Osteocyte (in vitro differentiated cells): ENCODE measurements around the gene SMIM30. TPM values are rescaled to one million over a fixed set of nuclear protein-coding genes. Genes with fewer than 3 reads are reported as not detected.

Experiments
- DNase-seq: peaks from one replicate; pipeline ENCODE4 v3.0.0; 2021; ENCODE audit warnings: mixed read lengths; ENCODE audit not compliant: unreplicated experiment; ENCODE audit errors: extremely low spot score
- H3K27ac Mint-ChIP-seq: one replicate; pipeline ENCODE4 v1.8.0; 2021; ENCODE audit warnings: mild to moderate bottlenecking, mixed read lengths; ENCODE audit not compliant: unreplicated experiment
- H3K27me3 Mint-ChIP-seq: one replicate; pipeline ENCODE4 v1.8.0; 2021; ENCODE audit warnings: mixed read lengths; ENCODE audit not compliant: unreplicated experiment
- H3K36me3 Mint-ChIP-seq: one replicate; pipeline ENCODE4 v1.8.0; 2021; ENCODE audit warnings: mixed read lengths; ENCODE audit not compliant: unreplicated experiment
- H3K4me1 Mint-ChIP-seq: one replicate; pipeline ENCODE4 v1.8.0; 2021; ENCODE audit warnings: mixed read lengths; ENCODE audit not compliant: unreplicated experiment
- H3K4me3 Mint-ChIP-seq: one replicate; pipeline ENCODE4 v1.8.0; 2021; ENCODE audit warnings: mild to moderate bottlenecking, moderate library complexity, mixed read lengths; ENCODE audit not compliant: unreplicated experiment
- H3K9me3 Mint-ChIP-seq: one replicate; pipeline ENCODE4 v1.8.0; 2021; ENCODE audit warnings: mixed read lengths; ENCODE audit not compliant: unreplicated experiment
- CTCF ChIP-seq: fragments of 200-600 bp; sonication (generic); IDR thresholded peaks from 2 replicates; pipeline ENCODE4 v1.5.0; 2021; ENCODE audit warnings: antibody characterized with exemption, mild to moderate bottlenecking, moderate library complexity
- total RNA-seq: library from RNA; stranded (reverse); gene quantifications from 2 replicates; pipeline ENCODE4 v1.2.1, GENCODE V29; 2021

SMIM30 gene
- total RNA-seq, 1 donor from 2014 or later = 43.9 TPM

- no peaks in the 10 kb centered on the region for H3K4me1 Mint-ChIP-seq
- no peak overlapping the region for H3K27ac Mint-ChIP-seq
- peaks cover 4% of the 10 kb centered on the region for H3K27me3 Mint-ChIP-seq
- no peak overlapping the region for H3K4me3 Mint-ChIP-seq
- no peak for DNase-seq
- no peak for TF ChIP-seq CTCF
- peaks cover 5% of the 10 kb centered on the region for H3K36me3 Mint-ChIP-seq
- no peaks in the 10 kb centered on the region for H3K9me3 Mint-ChIP-seq
Measured at GRCh38 chr7:113109718-113110117, 8.6 kb downstream of the SMIM30 start.

GRCh38 chr7:113100121-113100603 lies 18.2 kb downstream of the SMIM30 start:
- Mint-ChIP-seq H3K27me3 (peaks cover 35% of the 10 kb centered on the region), H3K9me3 (no peaks in the 10 kb centered on the region), H3K27ac (no peak overlapping the region), H3K4me1 (no peaks in the 10 kb centered on the region), H3K36me3 (no peaks in the 10 kb centered on the region), H3K4me3 (no peak overlapping the region)
- DNase-seq = no peak
- no peak for TF ChIP-seq CTCF

DNA sequence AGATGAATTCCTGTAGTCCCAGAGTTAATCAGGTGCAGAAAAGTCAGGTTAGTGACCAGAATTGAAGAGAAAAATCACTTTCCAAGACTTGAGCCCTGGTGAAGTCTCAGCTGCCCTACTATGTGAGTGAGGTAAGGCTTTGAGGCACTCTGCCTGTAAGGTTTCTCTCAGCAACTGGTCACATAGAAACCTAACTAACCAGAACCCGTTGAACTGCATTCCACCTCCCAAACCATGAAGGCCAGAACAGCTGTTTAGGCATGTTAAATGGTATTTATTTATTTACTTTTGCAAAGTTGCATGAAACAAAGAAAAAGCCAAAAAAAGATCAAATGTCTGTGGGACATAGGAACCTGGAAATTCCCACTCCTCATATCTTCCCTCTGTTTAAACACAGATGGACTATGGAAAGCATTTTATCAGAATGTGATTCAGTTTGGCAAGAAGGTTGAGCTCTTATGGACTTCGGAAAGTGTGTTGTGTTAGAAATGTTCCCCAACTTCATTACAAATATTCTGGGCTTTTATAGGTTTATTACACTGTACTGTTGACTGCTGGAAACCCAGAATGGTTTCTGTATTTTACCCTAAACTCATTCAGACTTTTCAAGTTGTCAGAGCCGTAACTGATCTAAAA lies 19.0 kb downstream of the SMIM30 start:
- Mint-ChIP-seq H3K9me3 (no peaks in the 10 kb centered on the region), H3K4me1 (no peaks in the 10 kb centered on the region), H3K27me3 (peaks cover 39% of the 10 kb centered on the region), H3K36me3 (no peaks in the 10 kb centered on the region), H3K27ac (no peak overlapping the region), H3K4me3 (no peak overlapping the region)
- DNase-seq = no peak
- TF ChIP-seq CTCF = no peak

GRCh38 chr7:113094517-113095249 lies 23.7 kb downstream of the SMIM30 start:
- TF ChIP-seq CTCF = no peak
- H3K36me3 Mint-ChIP-seq = no peaks in the 10 kb centered on the region
- no peak overlapping the region for H3K4me3 Mint-ChIP-seq
- peaks cover 42% of the 10 kb centered on the region for H3K27me3 Mint-ChIP-seq
- no peaks in the 10 kb centered on the region for H3K9me3 Mint-ChIP-seq
- no peak overlapping the region for H3K27ac Mint-ChIP-seq
- no peak for DNase-seq
- no peaks in the 10 kb centered on the region for H3K4me1 Mint-ChIP-seq

- Mint-ChIP-seq H3K36me3 (no peaks in the 10 kb centered on the region), H3K27ac (no peak overlapping the region), H3K4me3 (no peak overlapping the region), H3K9me3 (no peaks in the 10 kb centered on the region), H3K27me3 (peaks cover 42% of the 10 kb centered on the region), H3K4me1 (no peaks in the 10 kb centered on the region)
- TF ChIP-seq CTCF = no peak
- DNase-seq = no peak
Measured at GRCh38 chr7:113093561-113093960, 24.8 kb downstream of the SMIM30 start.
